ENCODE data around the gene MDN1. TPM values are rescaled to one million over a fixed set of nuclear protein-coding genes. Genes with fewer than 3 reads are reported as not detected.

The MDN1 gene
- total RNA-seq, 4 donors from 2014 or later = 23.3 to 41.3 (median 24.5) TPM

GRCh38 chr6:89790403-89790802 is 29.2 kb downstream of the MDN1 start:
- TF ChIP-seq CTCF (IDR thresholded peaks at IDR 0.05; ENCODE audit: low read depth) = no peak

- no peak for TF ChIP-seq CTCF (IDR thresholded peaks at IDR 0.05; ENCODE audit: low read depth)
These were observed 29.6 kb downstream of the MDN1 start for GRCh38 chr6:89789980-89790379.

- no peak for TF ChIP-seq CTCF (IDR thresholded peaks at IDR 0.05; ENCODE audit: low read depth)
These were observed 31.8 kb downstream of the MDN1 start for GRCh38 chr6:89787660-89788328.

GRCh38 chr6:89786970-89787369 is 32.6 kb downstream of the MDN1 start:
- no peak for TF ChIP-seq CTCF (IDR thresholded peaks at IDR 0.05; ENCODE audit: low read depth)

GRCh38 chr6:89784838-89785237 is 34.8 kb downstream of the MDN1 start:
- TF ChIP-seq CTCF (IDR thresholded peaks at IDR 0.05; ENCODE audit: low read depth) = no peak

GRCh38 chr6:89782222-89782621 is 37.4 kb downstream of the MDN1 start:
- TF ChIP-seq CTCF (IDR thresholded peaks at IDR 0.05; ENCODE audit: low read depth) = no peak

- TF ChIP-seq CTCF (IDR thresholded peaks at IDR 0.05; ENCODE audit: low read depth) = no peak
These were observed 38.2 kb downstream of the MDN1 start for GRCh38 chr6:89781070-89782034.

Measured in subcutaneous adipose tissue (tissue), 4 donors.